Measurements from ENCODE around the gene VEGFA.

Gene VEGFA

GRCh38 chr6:43796903-43797890, 27.2 kb downstream of the VEGFA start:
- peaks cover 7% of the 10 kb centered on the region for H3K4me1 Mint-ChIP-seq

GRCh38 chr6:43797919-43798318, 27.9 kb downstream of the VEGFA start:
- H3K27ac Mint-ChIP-seq, result no peak overlapping the region
- H3K27me3 Mint-ChIP-seq, result no peaks in the 10 kb centered on the region
- no peaks in the 10 kb centered on the region for H3K36me3 Mint-ChIP-seq
- peaks cover 7% of the 10 kb centered on the region for H3K4me1 Mint-ChIP-seq
- no peak overlapping the region for H3K4me3 Mint-ChIP-seq
- no peaks in the 10 kb centered on the region for H3K9me3 Mint-ChIP-seq

More at GRCh38 chr6:43796903-43797890, 27.2 kb downstream of the VEGFA start:
- Mint-ChIP-seq H3K4me3 (no peak overlapping the region), H3K9me3 (no peaks in the 10 kb centered on the region), H3K27ac (no peak overlapping the region), H3K36me3 (no peaks in the 10 kb centered on the region), H3K27me3 (no peaks in the 10 kb centered on the region)

- peaks cover 7% of the 10 kb centered on the region for H3K4me1 Mint-ChIP-seq
- no peak overlapping the region for H3K27ac Mint-ChIP-seq
- no peaks in the 10 kb centered on the region for H3K27me3 Mint-ChIP-seq
- H3K9me3 Mint-ChIP-seq, result no peaks in the 10 kb centered on the region
- no peaks in the 10 kb centered on the region for H3K36me3 Mint-ChIP-seq
- H3K4me3 Mint-ChIP-seq, result no peak overlapping the region
Measured at GRCh38 chr6:43798688-43799444, 28.9 kb downstream of the VEGFA start.

GRCh38 chr6:43799551-43800297, 29.7 kb downstream of the VEGFA start:
- Mint-ChIP-seq H3K36me3 (no peaks in the 10 kb centered on the region), H3K4me3 (no peak overlapping the region), H3K27ac (no peak overlapping the region), H3K27me3 (no peaks in the 10 kb centered on the region), H3K9me3 (no peaks in the 10 kb centered on the region), H3K4me1 (peaks cover 7% of the 10 kb centered on the region)

GRCh38 chr6:43800298-43800623, 30.2 kb downstream of the VEGFA start:
- Mint-ChIP-seq H3K4me1 (peaks cover 7% of the 10 kb centered on the region), H3K27ac (no peak overlapping the region), H3K9me3 (no peaks in the 10 kb centered on the region), H3K27me3 (no peaks in the 10 kb centered on the region), H3K36me3 (no peaks in the 10 kb centered on the region), H3K4me3 (no peak overlapping the region)

DNA sequence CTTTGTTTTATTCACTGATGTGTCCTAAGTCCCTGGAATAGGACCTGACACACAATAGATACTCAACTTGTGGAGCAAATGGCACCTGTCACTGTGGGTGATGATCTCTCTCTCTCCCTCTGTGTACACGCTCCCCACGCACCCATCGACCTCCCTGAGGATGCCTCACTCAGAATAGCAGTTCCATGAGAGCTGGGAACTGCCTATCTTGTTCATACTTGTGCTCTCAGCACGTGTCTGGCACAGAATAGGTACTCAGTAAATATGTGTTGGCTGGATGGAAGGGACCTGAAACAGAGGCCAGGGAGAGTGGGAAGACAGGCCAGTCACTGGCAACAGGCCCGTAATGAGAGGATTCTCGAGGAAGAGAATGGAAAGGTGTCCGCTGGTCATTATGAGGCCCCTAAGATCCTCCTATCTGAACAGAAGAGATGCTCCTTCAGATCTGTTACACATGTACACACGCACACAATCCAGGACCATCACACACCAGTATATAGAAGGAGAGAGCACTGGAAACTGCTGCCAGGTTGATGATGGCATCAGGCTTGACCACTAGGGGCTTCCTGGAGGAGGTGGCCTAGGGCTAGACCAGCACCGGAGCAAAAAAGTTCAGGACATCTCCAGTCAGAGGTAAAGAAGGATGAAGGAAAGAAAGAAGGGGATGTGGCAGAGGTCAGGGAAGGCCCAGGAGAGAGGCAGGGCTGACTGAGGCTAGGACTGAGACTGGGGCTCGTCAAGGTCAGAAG, 30.9 kb downstream of the VEGFA start:
- Mint-ChIP-seq H3K27ac (no peak overlapping the region), H3K4me3 (no peak overlapping the region), H3K27me3 (no peaks in the 10 kb centered on the region), H3K4me1 (peaks cover 7% of the 10 kb centered on the region), H3K36me3 (no peaks in the 10 kb centered on the region), H3K9me3 (no peaks in the 10 kb centered on the region)

DNA sequence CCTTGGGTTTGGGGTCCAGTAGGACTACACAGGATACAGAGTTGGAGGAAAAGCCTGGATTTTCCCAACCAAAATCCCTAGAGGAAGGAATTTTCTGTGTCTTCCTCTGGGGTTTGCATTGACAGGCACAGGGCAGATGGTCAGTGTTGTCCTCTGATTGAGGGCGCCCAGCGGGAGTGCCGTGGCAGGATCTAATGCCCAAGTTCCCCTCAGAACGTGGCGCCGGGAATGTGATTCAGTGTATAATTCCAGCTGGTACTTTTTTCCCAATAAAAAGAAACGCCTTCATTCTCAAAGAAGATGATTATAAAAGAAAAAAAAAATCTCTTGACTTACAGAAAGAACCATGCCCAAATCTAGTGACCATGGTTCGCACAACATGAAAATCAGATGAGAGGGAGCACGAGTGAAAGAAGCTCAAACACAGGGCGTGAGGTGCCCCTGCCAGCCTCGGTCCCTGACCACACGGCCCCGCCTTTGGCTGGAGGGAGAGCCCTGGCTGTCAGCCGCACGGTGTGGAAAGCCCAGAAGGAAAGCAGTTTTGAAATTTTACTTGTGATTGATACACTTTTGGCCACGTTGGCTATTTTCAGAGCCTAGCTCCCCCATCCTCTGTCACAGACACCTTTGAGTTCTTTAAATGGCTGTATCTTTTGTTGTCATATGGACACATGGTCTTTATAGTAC, 31.6 kb downstream of the VEGFA start:
- no peaks in the 10 kb centered on the region for H3K9me3 Mint-ChIP-seq
- no peaks in the 10 kb centered on the region for H3K36me3 Mint-ChIP-seq
- no peak overlapping the region for H3K27ac Mint-ChIP-seq
- peaks cover 7% of the 10 kb centered on the region for H3K4me1 Mint-ChIP-seq
- H3K4me3 Mint-ChIP-seq, result no peak overlapping the region
- H3K27me3 Mint-ChIP-seq, result no peaks in the 10 kb centered on the region

GRCh38 chr6:43803055-43803782, 33.2 kb downstream of the VEGFA start:
- H3K9me3 Mint-ChIP-seq, result no peaks in the 10 kb centered on the region
- no peak overlapping the region for H3K27ac Mint-ChIP-seq
- H3K36me3 Mint-ChIP-seq, result no peaks in the 10 kb centered on the region
- peaks cover 7% of the 10 kb centered on the region for H3K4me1 Mint-ChIP-seq
- H3K27me3 Mint-ChIP-seq, result no peaks in the 10 kb centered on the region
- no peak overlapping the region for H3K4me3 Mint-ChIP-seq

DNA sequence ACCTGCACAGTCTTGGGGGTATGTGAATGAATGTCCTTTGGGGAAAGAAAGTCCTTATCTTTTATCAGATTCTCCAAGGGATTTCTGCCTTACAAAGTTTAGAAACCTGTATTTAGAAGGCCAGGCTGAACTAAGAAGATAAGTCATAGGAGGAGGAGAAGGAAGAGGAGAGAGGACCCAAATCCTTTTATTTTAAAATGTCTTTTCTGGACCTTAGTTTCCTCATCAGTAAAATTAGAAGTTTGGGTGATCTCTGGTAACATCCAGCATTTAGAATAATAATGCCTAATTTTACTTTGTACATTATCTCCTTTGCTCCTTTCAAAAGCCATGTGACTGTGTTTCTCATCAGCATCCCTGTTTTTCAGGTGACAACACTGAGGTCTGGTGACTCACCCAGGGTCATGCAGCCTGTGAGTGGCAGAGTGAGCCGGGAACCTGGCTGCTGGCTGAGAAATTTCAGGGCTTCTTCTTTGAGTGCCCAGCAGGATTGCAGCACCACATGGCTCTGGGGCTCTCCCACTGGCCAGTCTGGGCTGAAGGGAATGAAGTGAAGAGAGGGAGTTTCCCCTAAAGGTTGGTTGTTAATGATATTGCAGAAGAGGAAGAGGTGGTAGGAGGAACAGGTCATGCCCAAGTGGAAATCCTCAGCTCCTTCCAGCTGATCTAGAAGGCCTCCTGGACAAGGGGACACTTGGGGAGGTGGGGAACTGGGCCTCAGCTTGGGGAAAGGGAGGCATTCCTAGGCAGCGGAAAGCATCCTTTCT, 34.0 kb downstream of the VEGFA start:
- Mint-ChIP-seq H3K27ac (peak overlapping the region; percentile 27), H3K27me3 (no peaks in the 10 kb centered on the region), H3K4me1 (peaks cover 7% of the 10 kb centered on the region), H3K36me3 (no peaks in the 10 kb centered on the region), H3K4me3 (no peak overlapping the region), H3K9me3 (no peaks in the 10 kb centered on the region)

- Mint-ChIP-seq H3K27me3 (no peaks in the 10 kb centered on the region), H3K9me3 (no peaks in the 10 kb centered on the region), H3K36me3 (no peaks in the 10 kb centered on the region)
Measured at GRCh38 chr6:43804550-43805223, 34.7 kb downstream of the VEGFA start.

DNA sequence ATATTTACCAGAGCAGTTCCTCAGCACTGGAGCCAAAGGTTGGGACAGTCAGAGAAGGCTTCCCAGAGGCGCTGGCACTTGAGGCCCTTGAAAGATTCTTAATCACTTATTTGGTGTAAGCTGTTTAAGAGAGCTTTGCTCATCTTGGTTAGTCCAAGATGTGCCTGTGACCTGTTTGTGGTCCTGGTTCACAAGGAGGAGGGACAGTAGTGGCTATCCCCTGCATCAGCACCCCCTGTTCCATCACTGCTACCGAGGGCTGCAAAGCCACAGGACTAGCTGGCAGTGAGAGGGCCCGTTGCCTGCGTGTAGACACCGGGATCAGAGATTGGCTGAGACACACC, 35.7 kb downstream of the VEGFA start:
- Mint-ChIP-seq H3K27ac (no peak overlapping the region), H3K36me3 (no peaks in the 10 kb centered on the region), H3K4me1 (peaks cover under 1% of the 10 kb centered on the region), H3K9me3 (no peaks in the 10 kb centered on the region), H3K27me3 (no peaks in the 10 kb centered on the region), H3K4me3 (no peak overlapping the region)

More at GRCh38 chr6:43804550-43805223, 34.7 kb downstream of the VEGFA start:
- Mint-ChIP-seq H3K4me1 (peaks cover 7% of the 10 kb centered on the region), H3K27ac (no peak overlapping the region), H3K4me3 (no peak overlapping the region)

- Mint-ChIP-seq H3K27ac (no peak overlapping the region), H3K4me3 (no peak overlapping the region), H3K9me3 (no peaks in the 10 kb centered on the region), H3K27me3 (no peaks in the 10 kb centered on the region), H3K4me1 (no peaks in the 10 kb centered on the region), H3K36me3 (no peaks in the 10 kb centered on the region)
Measured at GRCh38 chr6:43806043-43806757, 36.2 kb downstream of the VEGFA start.

All from activated naive CD4-positive, alpha-beta T cell treated with anti-CD3 and anti-CD28 coated beads, Interleukin-2, amount 50 U/mL, for 24 hours (primary cell).